H1 (cell line): ENCODE measurements around the gene DXO. TPM values are rescaled to one million over a fixed set of nuclear protein-coding genes. Genes with fewer than 3 reads are reported as not detected.

Experiments used
- microRNA counts: library from miRNA; unstranded; fragments of <30 nt; microRNA quantifications from one replicate; lab custom pipeline; 2015
- microRNA-seq, 2 experiments: library from miRNA; unstranded; fragments of <30 nt; microRNA quantifications; one replicate each; pipeline versions ENCODE4 to v1.2.0, GENCODE V29; 2016 to 2020; ENCODE audit warnings: borderline microRNAs expressed in 2 of 2, borderline number of aligned reads in 2 of 2, borderline replicate concordance in 1 of 2
- polyA plus RNA-seq, 7 experiments: library from polyadenylated mRNA; depleted of rRNA in 3 of 7; stranded (reverse) in 5 of 7; unstranded in 2 of 7; fragments of >200 nt in 5 of 7; fragments of 200-250 nt in 2 of 7; gene quantifications; 1 replicate in 5 of 7; 2 replicates in 1 of 7; 4 replicates in 1 of 7; pipeline versions ENCODE4 v1.2.1 to v1.2.3, GENCODE V29; 2011 to 2013; ENCODE audit warnings: missing spikeins in 2 of 7, mixed read lengths in 2 of 7
- small RNA-seq: library from polyadenylated mRNA; stranded (forward); fragments of <200 nt; extraction: miRNeasy Mini kit (QIAGEN cat#:217004); gene quantifications from one replicate; pipeline ENCODE3, GENCODE V24; 2013; ENCODE audit not compliant: insufficient read depth
- total RNA-seq: library from RNA; stranded (reverse); fragmentation: NEBNext Ultra II Directional; extraction: Animal tissue kit (Norgen Biotek cat#: 25700); gene quantifications from 2 replicates; pipeline ENCODE4 v1.2.1, GENCODE V29; 2021

DXO gene
- total and polyA plus RNA-seq, 2 of the 8 experiments (the other 6 are each of a cell fraction or from before 2014, with no cell fraction given) = 14.7 to 23.9 TPM

MicroRNA genes within 50 kb of the gene (microRNA counts, 767-probe panel; counts per million panel counts)
- microRNA hsa-miR-1236 (lab: Ali Mortazavi, UCI) = 879 counts per million, percentile 95 among the panel's probes with 10 or more counts

Small RNA genes within 50 kb of the gene (microRNA-seq; reads per million reads assigned to microRNA genes)
- 0 to 0.46 reads per million in 2 experiments for gene MIR1236

Small RNA genes within 50 kb of the gene (small RNA-seq; reads per million reads assigned to genes)
- gene AL645922.1 = not detected

Other genes starting within 250 kb of the DXO start
Only the 30 nearest of the 33 such genes appear.
- gene MSH5, start 232.1 kb downstream of the DXO start, total RNA-seq = 21.3 and 25.3 TPM in 2 replicates
- gene MSH5, start 232.1 kb downstream of the DXO start, polyA plus RNA-seq (2011; rRNA removed) = 26.5 and 34.5 TPM in 2 replicates
- gene SAPCD1, start 209.5 kb downstream of the DXO start, total RNA-seq = 3.4 and 5.9 TPM in 2 replicates
- gene SAPCD1, start 209.5 kb downstream of the DXO start, polyA plus RNA-seq (2011; rRNA removed) = 3.1 and 4.4 TPM in 2 replicates
- 1.5 and 2.1 TPM in 2 replicates for gene VWA7, start 194.8 kb downstream of the DXO start, total RNA-seq
- gene VWA7, start 194.8 kb downstream of the DXO start, polyA plus RNA-seq (2011; rRNA removed) = 0.82 and 1.1 TPM in 2 replicates
- 162 and 163 TPM in 2 replicates for gene VARS1, start 176.4 kb downstream of the DXO start, total RNA-seq
- 53.5 and 99.3 TPM in 2 replicates for gene VARS1, start 176.4 kb downstream of the DXO start, polyA plus RNA-seq (2011; rRNA removed)
- 127 and 132 TPM in 2 replicates for gene LSM2, start 165.2 kb downstream of the DXO start, total RNA-seq
- 168 and 173 TPM in 2 replicates for gene LSM2, start 165.2 kb downstream of the DXO start, polyA plus RNA-seq (2011; rRNA removed)
- 1.6 and 1.9 TPM in 2 replicates for gene HSPA1L, start 156.9 kb downstream of the DXO start, total RNA-seq
- 0.78 and 1.00 TPM in 2 replicates for gene HSPA1L, start 156.9 kb downstream of the DXO start, polyA plus RNA-seq (2011; rRNA removed)
- 54.0 and 59.9 TPM in 2 replicates for gene HSPA1A, start 156.6 kb downstream of the DXO start, total RNA-seq
- gene HSPA1A, start 156.6 kb downstream of the DXO start, polyA plus RNA-seq (2011; rRNA removed) = 40.7 and 50.2 TPM in 2 replicates
- gene HSPA1B, start 144.4 kb downstream of the DXO start, total RNA-seq = 76.6 and 89.3 TPM in 2 replicates
- 36.6 and 43.8 TPM in 2 replicates for gene HSPA1B, start 144.4 kb downstream of the DXO start, polyA plus RNA-seq (2011; rRNA removed)
- gene NEU1, start 109.3 kb downstream of the DXO start, total RNA-seq = 41.2 and 43.4 TPM in 2 replicates
- gene NEU1, start 109.3 kb downstream of the DXO start, polyA plus RNA-seq (2011; rRNA removed) = 65.6 and 72.1 TPM in 2 replicates
- 2.5 and 4.8 TPM in 2 replicates for gene SLC44A4, start 93.1 kb downstream of the DXO start, total RNA-seq
- 7.0 and 7.1 TPM in 2 replicates for gene SLC44A4, start 93.1 kb downstream of the DXO start, polyA plus RNA-seq (2011; rRNA removed)
- gene EHMT2, start 74.4 kb downstream of the DXO start, total RNA-seq = 177 and 183 TPM in 2 replicates
- gene EHMT2, start 74.4 kb downstream of the DXO start, polyA plus RNA-seq (2011; rRNA removed) = 125 and 187 TPM in 2 replicates
- 40.8 and 42.1 TPM in 2 replicates for gene ZBTB12, start 70.1 kb downstream of the DXO start, total RNA-seq
- gene ZBTB12, start 70.1 kb downstream of the DXO start, polyA plus RNA-seq (2011; rRNA removed) = 20.7 and 32.4 TPM in 2 replicates
- 0.26 and 0.61 TPM in 2 replicates for gene C2, start 44.4 kb downstream of the DXO start, total RNA-seq
- gene C2, start 44.4 kb downstream of the DXO start, polyA plus RNA-seq (2011; rRNA removed) = 0.38 and 1.0 TPM in 2 replicates
- not detected in 2 replicates for gene CFB, start 26.0 kb downstream of the DXO start, total RNA-seq
- gene CFB, start 26.0 kb downstream of the DXO start, polyA plus RNA-seq (2011; rRNA removed) = 0.09 and 0.20 TPM in 2 replicates
- 71.1 and 71.5 TPM in 2 replicates for gene NELFE, start 13.2 kb downstream of the DXO start, total RNA-seq
- gene NELFE, start 13.2 kb downstream of the DXO start, polyA plus RNA-seq (2011; rRNA removed) = 49.2 and 52.3 TPM in 2 replicates
- gene SKIC2, start 13.0 kb downstream of the DXO start, total RNA-seq = 59.7 and 68.5 TPM in 2 replicates
- 42.1 and 70.5 TPM in 2 replicates for gene SKIC2, start 13.0 kb downstream of the DXO start, polyA plus RNA-seq (2011; rRNA removed)
- 0.48 and 2.4 TPM in 2 replicates for gene C4A, start 9.9 kb upstream of the DXO start, total RNA-seq
- 0.62 and 1.7 TPM in 2 replicates for gene C4A, start 9.9 kb upstream of the DXO start, polyA plus RNA-seq (2011; rRNA removed)
- 1.5 and 3.5 TPM in 2 replicates for gene C4B, start 42.7 kb upstream of the DXO start, total RNA-seq
- gene C4B, start 42.7 kb upstream of the DXO start, polyA plus RNA-seq (2011; rRNA removed) = 0.74 and 1.7 TPM in 2 replicates
- gene CYP21A2, start 66.3 kb upstream of the DXO start, total RNA-seq = 0.22 and 0.40 TPM in 2 replicates
- gene CYP21A2, start 66.3 kb upstream of the DXO start, polyA plus RNA-seq (2011; rRNA removed) = 0.14 and 0.23 TPM in 2 replicates
- gene TNXB, start 137.2 kb upstream of the DXO start, total RNA-seq = 4.8 and 5.5 TPM in 2 replicates
- gene TNXB, start 137.2 kb upstream of the DXO start, polyA plus RNA-seq (2011; rRNA removed) = 3.1 and 6.5 TPM in 2 replicates
- gene ATF6B, start 156.1 kb upstream of the DXO start, total RNA-seq = 36.2 and 38.1 TPM in 2 replicates
- gene ATF6B, start 156.1 kb upstream of the DXO start, polyA plus RNA-seq (2011; rRNA removed) = 42.2 and 66.3 TPM in 2 replicates
- gene FKBPL, start 158.2 kb upstream of the DXO start, total RNA-seq = 9.4 and 10.9 TPM in 2 replicates
- gene FKBPL, start 158.2 kb upstream of the DXO start, polyA plus RNA-seq (2011; rRNA removed) = 5.4 and 5.8 TPM in 2 replicates
- 2.8 TPM in 2 replicates for gene PRRT1, start 179.8 kb upstream of the DXO start, total RNA-seq
- 0.71 and 1.4 TPM in 2 replicates for gene PRRT1, start 179.8 kb upstream of the DXO start, polyA plus RNA-seq (2011; rRNA removed)
- 24.1 and 27.9 TPM in 2 replicates for gene PPT2, start 182.0 kb upstream of the DXO start, total RNA-seq
- gene PPT2, start 182.0 kb upstream of the DXO start, polyA plus RNA-seq (2011; rRNA removed) = 39.0 and 39.5 TPM in 2 replicates
- gene EGFL8, start 192.5 kb upstream of the DXO start, total RNA-seq = 6.4 and 9.2 TPM in 2 replicates
- 5.0 and 8.6 TPM in 2 replicates for gene EGFL8, start 192.5 kb upstream of the DXO start, polyA plus RNA-seq (2011; rRNA removed)
- gene AGPAT1, start 203.9 kb upstream of the DXO start, total RNA-seq = 96.0 and 101 TPM in 2 replicates
- 222 and 287 TPM in 2 replicates for gene AGPAT1, start 203.9 kb upstream of the DXO start, polyA plus RNA-seq (2011; rRNA removed)
- gene RNF5, start 206.3 kb upstream of the DXO start, total RNA-seq = 90.0 and 90.3 TPM in 2 replicates
- 145 and 158 TPM in 2 replicates for gene RNF5, start 206.3 kb upstream of the DXO start, polyA plus RNA-seq (2011; rRNA removed)
- gene AGER, start 212.1 kb upstream of the DXO start, total RNA-seq = 9.6 and 10.9 TPM in 2 replicates
- 3.8 and 5.5 TPM in 2 replicates for gene AGER, start 212.1 kb upstream of the DXO start, polyA plus RNA-seq (2011; rRNA removed)
- gene PBX2, start 218.1 kb upstream of the DXO start, total RNA-seq = 130 and 133 TPM in 2 replicates
- gene PBX2, start 218.1 kb upstream of the DXO start, polyA plus RNA-seq (2011; rRNA removed) = 102 and 109 TPM in 2 replicates
- 6.0 and 6.6 TPM in 2 replicates for gene GPSM3, start 220.5 kb upstream of the DXO start, total RNA-seq
- 9.8 and 10.6 TPM in 2 replicates for gene GPSM3, start 220.5 kb upstream of the DXO start, polyA plus RNA-seq (2011; rRNA removed)